HG02840 (cell line): ENCODE measurements around the gene ADAMTSL3.
"Not testable (repeated sequence)": the region's sequence is repeated elsewhere in the genome, so short reads cannot be mapped to it uniquely, and the experiment has no call there.

Source experiments
- ATAC-seq: cut with Tn5 transposase; IDR thresholded peaks from one replicate; pipeline ENCODE4 v1.9.1; 2021; ENCODE audit warnings: mild to moderate bottlenecking, moderate library complexity, moderate number of reproducible peaks; ENCODE audit not compliant: unreplicated experiment, low FRiP score

ADAMTSL3 gene

DNA sequence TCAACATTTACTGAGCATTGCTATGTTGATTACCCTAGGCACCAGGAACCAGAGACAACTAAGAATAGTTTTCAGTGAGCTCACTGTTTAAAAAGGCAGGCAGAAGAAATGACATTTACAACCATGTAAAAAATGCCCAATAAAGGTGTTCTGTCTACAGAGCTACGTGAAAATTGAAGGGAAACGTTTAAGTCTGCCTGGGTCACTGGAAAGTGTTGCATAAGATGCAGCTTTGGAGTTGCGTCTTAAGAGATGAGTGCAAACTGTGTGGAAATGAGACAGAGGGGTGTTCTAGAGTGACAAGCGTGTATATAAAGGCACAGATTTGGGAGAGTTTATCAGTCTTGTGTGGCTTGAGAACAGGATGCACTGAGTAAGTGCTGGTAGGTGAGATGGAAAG, 303.0 kb downstream of the ADAMTSL3 start:
- no peak for ATAC-seq

DNA sequence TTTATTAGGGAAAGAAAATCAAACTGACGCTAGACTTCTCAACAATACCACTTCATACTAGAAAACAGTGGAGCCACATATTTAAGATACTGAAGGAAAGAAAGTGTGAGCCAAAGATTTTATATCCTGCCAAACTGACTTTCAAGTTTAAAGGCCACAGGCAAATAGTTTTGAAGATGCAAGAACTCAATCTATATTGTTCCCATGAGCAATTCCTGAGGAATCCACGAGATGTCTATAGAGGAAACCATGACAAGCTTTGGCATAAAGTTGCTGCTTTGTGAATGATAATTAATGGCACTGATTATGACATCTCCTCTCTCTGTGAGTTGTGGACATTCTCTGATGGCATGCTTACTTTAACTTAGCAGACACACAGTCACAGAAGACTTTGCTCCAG, 305.6 kb downstream of the ADAMTSL3 start:
- ATAC-seq: no peak

DNA sequence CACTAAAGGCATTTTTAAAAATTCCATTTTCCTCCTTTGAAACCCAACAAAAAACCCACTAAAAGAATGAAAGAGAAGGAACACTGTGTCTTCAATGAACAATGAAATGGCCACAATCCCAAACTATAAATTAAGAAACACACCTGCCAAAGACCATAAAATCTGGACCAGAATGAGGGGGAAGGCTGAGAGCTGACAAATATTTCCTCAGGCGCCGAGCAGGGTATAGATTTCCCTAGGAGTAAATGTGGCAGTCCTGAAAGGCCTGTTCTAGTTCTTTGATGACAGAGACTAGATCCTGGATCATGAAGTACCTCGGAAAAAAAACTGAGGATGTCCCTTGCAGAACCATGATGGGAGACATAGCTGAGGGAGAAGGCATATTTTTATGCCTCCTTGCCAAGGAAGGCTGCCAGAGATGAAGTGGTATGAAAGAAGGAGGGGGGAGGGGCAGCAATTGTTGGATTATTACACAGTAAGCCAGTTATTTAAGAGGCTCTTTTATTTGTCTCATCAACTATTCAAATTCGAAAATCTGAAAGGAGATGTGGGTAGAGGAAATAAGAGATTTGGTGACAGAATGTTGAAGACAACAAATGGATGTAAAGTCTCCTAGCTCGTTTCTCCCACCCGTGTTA, 306.4 kb downstream of the ADAMTSL3 start:
- no peak for ATAC-seq

DNA sequence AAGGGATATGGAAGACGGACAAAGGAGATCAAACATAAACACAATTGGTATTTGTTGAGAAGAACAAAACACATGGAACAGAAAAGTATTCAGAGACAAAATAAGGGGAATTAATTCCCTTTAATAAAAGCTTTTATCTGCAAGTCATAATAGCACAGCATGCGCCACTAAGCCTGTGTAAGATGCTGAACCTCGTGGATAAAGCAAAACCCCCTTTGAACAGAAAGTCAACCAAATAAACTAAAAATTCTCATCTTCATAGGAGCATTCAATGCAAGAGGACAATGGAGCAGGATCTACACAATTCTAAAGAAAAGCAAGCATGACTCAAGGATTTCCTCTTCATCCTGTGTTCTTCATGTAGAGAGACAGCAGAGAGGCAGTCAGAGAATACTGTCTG, 307.4 kb downstream of the ADAMTSL3 start:
- no peak for ATAC-seq

DNA sequence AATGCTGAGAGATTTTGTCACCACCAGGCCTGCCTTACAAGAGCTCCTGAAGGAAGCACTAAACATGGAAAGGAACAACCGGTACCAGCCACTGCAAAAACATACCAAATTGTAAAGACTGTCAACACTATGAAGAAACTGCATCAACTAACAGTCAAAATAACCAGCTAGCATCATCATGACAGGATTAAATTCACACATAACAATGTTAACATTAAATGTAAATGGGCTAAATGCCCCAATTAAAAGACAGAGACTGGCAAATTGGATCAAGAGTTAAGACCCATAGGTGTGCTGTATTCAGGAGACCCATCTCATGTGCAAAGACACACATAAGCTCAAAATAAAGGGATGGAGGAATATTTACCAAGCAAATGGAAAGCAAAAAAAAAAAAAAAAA, 311.0 kb downstream of the ADAMTSL3 start:
- not testable (repeated sequence) for ATAC-seq

DNA sequence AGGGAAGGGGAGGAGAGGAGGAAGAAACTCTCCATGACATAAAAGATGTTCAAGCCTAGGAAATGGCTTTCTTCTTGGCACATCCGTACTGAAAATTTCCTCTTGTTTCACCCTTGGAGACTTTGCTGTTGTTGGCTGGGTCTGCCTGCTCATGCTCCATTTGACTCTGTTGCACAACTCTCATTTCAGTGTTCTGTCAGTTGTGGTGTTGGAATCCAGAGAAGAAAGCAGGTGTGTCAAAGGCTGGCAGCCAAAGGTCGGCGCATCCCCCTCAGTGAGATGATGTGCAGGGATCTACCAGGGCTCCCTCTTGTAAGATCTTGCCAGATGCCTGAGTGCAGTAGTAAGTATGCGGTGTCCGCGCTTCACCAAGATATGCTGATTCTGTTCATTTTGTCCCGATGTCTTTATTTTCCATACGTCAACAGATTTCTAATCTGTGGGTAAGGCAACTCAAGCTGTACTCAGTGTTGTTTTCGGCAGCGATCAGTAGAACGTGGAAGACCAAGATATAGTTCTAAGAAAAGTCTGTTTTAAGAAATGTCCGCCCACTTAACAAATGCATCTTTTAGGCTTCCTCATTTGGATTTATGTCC, 316.5 kb downstream of the ADAMTSL3 start:
- no peak for ATAC-seq

DNA sequence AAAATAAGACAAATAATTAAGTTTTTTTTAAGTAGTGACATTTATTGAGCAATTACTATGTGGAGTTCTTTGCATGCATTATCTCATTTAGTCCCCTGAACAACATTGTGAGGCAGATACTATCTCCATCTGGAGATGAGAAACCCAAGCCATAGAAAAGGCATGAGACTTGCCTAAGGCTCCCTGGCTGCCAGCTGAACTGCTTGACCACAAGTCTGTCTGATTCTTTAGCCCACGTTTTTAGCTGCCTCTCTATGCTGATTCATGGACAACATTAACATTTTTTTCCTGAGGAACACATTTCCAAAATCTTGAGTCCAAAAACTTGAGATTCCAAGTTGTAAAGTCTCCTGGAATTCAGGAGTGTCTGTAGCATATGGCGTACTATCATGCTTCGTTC, 318.1 kb downstream of the ADAMTSL3 start:
- no peak for ATAC-seq

DNA sequence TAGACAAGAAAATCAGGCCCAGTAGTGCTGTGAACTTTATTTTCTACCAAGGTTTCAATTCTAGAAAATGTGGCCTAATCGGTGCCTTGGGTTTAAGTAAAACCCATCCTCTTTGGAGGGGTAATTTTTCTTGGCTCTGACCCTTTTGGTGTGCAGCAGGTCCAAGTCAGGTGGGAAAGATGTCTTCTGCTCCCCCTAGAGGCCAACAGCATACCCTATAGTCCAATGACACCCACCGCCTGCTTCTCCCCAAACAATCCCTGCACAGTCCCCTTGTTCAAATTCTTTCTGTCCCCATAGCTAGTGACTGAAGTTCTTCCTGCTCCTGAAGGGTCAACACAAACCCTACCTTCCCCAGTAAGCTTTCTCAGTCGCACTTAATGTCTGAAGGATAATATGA, 319.9 kb downstream of the ADAMTSL3 start:
- ATAC-seq: no peak

DNA sequence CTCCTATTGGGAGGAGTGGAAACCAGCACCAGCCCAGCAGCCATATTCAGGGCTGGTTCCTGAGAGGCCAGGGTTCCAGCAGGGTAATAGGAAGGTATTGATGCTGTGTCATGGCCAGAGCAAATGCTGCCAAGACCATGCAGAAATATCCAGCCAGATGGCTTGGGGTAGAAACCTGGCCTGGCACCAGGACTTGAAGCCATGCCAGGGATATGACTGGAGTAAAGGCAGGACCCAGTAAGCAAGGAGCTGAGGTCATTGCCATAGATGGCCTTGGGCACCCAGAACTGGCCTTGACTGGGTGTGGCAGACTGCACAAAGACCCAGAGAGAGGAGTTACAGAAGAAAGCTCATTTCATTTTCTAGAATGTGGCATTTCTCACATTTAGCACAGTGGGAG, 324.1 kb downstream of the ADAMTSL3 start:
- ATAC-seq: no peak

DNA sequence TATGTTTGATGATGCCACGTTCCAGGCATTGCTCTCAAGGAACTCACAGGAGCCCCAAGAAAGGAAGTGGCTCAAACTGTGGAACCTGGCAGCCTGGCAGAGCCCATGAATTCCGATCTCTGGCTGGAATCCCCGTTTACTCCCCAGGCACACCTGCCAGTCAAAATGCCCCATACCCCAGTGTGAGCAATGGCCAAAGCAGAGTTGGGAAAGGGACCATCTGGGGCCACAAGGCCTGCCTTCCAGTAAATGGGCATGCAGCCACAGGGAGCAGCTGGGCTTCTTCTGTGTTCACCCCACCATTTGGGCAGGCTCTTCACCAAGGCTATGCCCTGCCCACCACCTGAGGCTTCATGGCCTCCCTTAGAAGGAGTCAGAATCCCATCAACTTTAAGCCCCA, 324.7 kb downstream of the ADAMTSL3 start:
- no peak for ATAC-seq

DNA sequence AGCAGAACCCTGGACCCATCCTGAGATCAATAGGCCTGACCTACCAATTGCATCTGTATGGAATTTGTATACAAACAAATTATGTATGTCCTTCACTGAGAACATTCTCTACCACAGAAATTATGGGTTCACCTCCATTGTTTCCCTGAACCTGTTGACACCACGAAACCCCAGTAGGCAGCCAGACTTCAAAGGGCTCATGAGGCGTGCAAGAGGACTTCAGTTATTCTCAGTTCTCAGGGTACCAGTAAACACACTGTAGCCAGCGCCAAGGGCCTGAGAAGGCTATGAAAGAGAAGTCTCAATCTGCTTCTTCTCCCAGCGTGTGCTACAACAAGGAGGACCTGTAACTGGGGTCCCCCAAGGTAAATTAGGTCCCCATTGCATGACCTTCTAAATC, 326.7 kb downstream of the ADAMTSL3 start:
- no peak for ATAC-seq

DNA sequence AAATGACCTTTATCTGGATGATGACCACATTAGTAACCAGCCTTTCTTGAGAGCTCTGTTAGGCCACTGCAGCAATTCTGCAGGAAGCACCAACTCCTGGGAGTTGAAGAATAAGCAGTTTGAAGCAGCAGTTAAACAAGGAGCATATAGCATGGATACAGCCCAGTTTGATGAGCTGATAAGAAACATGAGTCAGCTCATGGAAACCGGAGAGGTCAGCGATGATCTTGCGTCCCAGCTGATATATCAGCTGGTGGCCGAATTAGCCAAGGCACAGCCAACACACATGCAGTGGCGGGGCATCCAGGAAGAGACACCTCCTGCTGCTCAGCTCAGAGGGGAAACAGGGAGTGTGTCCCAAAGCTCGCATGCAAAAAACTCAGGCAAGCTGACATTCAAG, 328.8 kb downstream of the ADAMTSL3 start:
- ATAC-seq: no peak

DNA sequence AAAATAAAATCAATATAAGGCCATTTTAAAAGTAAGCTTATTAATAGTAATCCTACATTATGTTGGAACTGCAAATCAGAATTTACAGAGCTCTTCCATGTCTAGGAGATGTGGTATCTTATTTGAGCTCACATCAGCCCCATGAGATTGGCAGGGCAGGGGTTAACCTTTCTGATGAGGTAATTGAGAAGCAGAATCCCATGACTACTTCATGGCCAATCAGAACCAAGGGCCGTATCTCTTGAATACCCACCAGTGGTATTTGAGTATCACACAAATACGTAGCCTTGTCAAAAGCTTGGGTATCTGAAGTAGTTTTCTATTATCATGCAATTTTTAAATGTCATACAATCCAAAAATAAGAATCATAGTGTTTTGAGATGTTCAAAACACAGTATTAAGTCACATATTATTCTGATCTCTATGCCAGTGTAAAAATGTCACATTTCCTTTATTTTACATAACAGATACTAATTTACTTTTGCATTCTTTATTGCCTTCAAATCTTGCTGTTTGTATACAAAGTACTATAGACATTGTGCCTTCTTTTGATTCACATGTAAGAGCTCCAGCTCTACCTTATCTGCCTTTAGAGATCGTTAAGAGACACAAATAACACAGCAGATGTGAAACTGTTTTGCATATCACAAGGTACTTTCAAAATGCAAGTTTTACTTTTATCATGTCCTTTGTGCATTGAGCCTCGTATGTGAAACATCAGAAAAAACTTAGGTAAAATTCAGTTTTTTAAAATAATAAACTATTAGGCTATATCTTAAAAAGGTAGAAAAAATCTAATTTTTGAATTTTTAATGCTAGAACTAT, 329.9 kb downstream of the ADAMTSL3 start:
- peak; percentile 66 for ATAC-seq

DNA sequence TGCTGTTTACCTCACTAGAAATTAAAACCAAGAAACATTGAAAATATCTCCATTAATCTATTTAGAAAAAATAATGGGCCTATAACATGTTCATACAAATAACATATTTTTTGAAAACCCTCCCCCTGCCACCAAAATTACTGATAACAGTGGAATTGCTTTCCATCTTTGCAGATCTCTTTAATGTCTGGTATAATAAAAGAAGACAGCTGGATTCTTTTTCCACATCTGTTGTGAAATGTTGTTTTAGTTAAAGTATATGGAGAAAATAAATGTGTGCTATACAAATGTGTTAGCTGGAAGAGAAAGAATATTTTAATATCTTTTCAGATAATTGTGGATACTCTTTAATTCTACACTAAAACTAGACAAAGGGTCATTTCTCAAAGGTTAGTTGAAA, 330.7 kb downstream of the ADAMTSL3 start:
- no peak for ATAC-seq

DNA sequence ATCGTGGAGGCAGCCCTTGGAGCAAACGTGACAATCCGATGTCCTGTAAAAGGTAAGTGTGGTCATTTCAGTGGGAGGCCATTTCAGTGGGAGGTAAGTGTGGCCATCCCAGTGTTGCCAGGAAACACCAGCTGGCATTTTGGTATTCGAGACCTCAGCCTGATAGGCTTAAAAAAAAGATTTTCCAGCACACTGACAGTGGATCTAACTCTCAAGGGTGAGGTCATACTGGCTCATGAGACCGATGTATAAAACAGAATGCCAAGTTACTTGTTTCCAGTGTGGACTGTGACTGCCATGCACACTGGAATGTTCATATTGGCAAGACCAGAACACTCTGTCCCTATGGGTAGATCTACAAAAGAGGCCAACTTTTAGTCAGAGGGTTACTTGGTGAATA, 337.2 kb downstream of the ADAMTSL3 start:
- no peak for ATAC-seq

DNA sequence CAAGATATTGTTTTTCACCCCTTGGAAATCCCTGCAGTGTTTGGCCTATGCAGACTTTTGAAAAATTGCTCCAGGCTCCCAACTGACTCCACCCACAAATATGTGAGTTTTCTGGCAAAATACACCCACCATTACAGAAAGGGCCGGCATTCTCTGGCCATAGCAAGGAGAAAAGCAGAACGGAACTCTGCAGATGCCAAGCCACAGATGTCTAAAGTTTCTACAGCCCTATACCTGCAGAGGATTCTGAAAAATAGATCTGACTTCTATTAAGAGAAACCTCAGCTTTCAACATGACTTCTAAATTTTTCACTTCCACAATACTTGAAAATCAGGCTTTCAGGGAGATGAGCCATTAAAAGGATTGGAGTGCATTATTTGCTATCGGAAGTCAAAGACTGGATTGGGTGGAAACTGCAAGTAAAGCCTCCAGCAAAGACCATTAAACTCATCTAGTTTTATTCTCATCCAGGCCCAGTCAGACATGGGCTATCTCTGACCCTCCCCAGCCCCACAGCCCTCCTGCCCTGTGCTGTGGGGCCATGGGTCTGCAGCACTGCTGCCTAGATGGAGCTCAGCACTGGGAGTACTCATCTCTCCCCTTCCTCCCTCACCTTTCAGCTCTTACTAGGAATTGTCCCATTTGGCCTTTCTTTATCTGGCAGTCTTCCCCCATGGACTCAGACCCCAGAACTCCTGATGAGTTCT, 338.6 kb downstream of the ADAMTSL3 start:
- ATAC-seq: no peak

DNA sequence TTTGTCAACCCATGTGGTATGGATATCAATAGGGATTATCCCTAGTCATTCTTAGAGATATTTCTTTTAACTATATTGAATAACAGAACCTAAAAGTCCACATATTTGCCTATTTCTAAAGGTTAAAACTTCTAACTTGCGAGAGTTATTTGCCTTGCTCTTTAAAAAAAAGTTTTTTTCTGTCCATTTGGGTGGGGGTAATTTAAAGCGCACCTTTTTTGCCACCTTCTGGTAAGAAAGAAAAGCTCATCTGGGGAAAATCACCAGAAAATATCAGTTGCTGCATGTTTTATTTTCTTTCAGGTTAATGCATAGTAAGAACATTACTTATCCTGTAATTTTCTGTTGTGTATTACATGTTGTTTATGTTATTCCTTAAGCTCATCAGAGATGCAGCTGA, 339.7 kb downstream of the ADAMTSL3 start:
- no peak for ATAC-seq

DNA sequence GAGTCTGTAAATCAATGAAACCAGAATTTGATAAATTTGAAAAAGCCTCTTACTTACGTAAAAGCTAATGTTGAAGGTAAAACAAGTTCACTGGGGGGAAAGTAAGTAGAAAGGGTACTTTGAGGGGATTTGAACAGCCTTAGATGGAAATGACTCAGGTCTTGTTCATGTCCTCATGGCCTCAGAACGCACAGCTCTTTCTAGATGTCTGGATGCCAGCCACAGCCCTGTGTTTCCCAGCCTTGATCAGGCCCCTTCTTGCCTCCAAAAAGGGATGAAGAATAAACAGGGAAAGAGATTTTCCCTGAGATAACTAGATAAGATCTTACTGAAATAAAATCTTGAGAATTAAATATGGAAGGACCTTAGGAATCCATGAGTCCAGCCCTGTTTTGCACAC, 344.6 kb downstream of the ADAMTSL3 start:
- ATAC-seq: no peak

DNA sequence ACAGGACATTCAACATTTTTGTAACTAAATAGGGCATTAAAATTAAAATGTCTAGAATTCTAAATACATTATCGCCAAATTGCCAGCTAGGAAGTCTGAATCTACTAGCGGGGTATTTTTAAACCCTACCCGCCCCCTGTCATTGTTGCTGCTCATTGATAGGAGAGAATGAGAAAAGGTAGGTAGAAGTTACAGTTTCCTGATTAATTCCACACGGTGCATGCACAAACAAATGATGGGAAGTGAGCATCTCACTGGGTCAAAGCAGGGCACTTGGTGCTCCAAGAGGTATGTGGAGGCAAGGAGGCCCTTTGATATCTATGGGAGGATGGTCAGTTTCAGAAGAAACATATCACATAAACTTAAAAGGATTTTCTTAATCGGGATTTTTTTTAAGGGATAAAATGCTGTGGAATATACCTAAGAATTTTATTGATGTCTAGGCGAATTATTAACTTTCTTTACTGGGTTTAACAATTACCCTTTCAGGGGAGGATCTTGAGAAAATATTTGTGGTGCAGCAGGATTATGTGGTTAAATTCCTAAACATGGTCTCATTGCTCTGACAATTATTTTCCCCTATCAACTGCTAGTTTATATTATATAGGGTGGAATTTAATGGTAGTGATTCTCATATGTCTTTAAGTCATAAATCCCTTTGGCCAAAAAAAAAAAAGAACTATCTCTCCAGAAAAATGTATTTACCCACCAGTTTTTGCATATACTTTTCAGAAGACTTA, 345.6 kb downstream of the ADAMTSL3 start:
- no peak for ATAC-seq

DNA sequence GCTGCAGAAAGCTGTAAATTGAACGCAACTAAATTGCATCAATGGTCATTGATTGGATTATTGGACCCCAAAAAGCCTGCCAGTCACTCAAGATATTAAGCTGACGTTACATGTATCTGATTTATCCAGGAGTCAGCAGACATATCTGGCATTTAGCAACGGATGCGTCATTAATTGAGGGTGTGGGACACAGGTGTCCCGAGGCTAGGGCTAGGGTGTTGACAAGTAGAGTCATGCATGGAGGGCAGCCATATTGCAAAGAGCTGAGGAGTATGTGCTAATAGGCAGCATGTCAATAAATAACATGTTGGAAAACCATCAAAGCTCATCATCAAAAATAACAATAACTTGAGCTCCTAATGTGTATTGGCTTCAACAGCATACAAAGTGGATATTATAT, 347.1 kb downstream of the ADAMTSL3 start:
- ATAC-seq: no peak

DNA sequence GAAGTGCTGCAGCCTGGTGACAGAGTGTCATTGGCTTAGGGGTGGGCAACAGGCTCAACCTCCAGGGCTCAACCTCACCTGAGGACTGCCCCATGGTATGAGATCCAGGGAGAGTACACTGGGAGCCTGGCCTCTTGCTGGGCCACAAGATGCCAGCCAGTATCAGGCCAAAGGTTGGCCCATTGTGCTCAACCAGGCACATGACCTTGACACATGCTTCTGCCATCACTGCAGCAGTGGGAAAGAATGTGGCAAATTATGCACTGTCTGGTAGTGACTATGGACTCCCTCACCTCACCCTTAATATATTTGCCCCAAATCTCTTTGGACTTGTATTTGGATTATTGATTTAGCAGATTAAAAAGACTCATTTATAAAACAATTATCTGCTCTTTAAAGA, 347.7 kb downstream of the ADAMTSL3 start:
- no peak for ATAC-seq
